Body of pancreas (tissue), 4 donors: ENCODE results near the gene RER1.

Experiments
- CTCF ChIP-seq, 7 experiments: fragments of 450-650 bp in 4 of 7; fragments of 200-600 bp in 3 of 7; sonication (generic) in 3 of 7; IDR thresholded peaks; one replicate each; pipeline ENCODE4 v1.5.1; 2016 to 2019; ENCODE audit warnings: antibody characterized with exemption in 7 of 7
- POLR2A ChIP-seq, 3 donors: fragments of 450-650 bp; IDR thresholded peaks; one replicate each; pipeline ENCODE4 v1.6.1; 2016; ENCODE audit warnings: antibody characterized with exemption in 3 of 3, mild to moderate bottlenecking in 2 of 3

DNA sequence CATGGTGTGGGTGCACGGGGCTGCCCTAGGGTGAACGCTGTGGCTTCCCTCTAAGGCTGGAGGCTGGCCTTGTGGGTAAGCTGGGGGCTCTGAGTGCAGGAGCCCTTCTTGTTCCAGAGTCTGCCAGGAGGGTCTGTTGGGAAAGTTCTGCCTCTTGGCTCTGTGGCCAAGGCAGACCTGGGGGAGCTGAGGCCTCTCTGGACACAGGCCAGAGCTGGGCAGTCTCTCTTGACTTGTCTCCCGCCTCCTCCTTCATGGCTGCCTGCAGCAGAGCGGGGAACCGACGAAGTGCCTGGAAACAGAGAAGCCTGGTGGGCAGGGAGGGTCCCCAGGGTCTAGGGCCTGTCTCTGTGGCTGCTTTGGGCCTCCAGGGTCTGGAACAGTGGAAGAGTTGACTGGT lies 51.0 kb downstream of the RER1 start:
- TF ChIP-seq CTCF (IDR thresholded peaks at IDR 0.05) (no peak), POLR2A (IDR thresholded peaks at IDR 0.05) (no peak)
